ENCODE results near the gene DGCR6.

DNA sequence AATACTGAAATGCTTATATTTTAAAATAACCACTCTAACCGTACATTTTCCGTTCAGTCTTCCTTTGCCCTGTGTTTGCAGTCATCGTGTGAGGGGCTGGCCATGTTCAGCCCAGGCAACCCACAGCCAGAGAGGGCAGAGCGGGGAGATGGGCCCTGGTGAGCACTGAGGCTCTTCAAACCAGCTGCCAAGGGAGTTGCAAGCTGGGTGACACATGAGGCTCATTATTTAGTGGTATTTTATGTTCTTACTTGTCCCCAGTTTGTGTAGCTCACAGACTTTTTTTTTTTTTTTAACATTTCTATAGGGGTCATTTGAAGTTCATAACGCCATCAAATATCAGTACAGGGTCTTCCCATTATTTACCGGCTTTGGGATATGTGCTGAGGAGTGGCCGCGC, 18.0 kb upstream of the DGCR6 start:
- TF ChIP-seq, protein P1, sequence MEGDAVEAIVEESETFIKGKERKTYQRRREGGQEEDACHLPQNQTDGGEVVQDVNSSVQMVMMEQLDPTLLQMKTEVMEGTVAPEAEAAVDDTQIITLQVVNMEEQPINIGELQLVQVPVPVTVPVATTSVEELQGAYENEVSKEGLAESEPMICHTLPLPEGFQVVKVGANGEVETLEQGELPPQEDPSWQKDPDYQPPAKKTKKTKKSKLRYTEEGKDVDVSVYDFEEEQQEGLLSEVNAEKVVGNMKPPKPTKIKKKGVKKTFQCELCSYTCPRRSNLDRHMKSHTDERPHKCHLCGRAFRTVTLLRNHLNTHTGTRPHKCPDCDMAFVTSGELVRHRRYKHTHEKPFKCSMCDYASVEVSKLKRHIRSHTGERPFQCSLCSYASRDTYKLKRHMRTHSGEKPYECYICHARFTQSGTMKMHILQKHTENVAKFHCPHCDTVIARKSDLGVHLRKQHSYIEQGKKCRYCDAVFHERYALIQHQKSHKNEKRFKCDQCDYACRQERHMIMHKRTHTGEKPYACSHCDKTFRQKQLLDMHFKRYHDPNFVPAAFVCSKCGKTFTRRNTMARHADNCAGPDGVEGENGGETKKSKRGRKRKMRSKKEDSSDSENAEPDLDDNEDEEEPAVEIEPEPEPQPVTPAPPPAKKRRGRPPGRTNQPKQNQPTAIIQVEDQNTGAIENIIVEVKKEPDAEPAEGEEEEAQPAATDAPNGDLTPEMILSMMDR (optimal IDR thresholded peaks at IDR 0.05 in 1 of 3, IDR thresholded peaks at IDR 0.05 in 1 of 3, conservative IDR thresholded peaks at IDR 0.05 in 1 of 3; ENCODE audit: extremely low read depth in 1 of 3, insufficient read depth in 2 of 3, low read length in 3 of 3), result no peak
- TF ChIP-seq EZH2 (IDR thresholded peaks at IDR 0.05; ENCODE audit: low read length), result no peak
